ENCODE results near the gene VPS33A. TPM values are rescaled to one million over a fixed set of nuclear protein-coding genes. Genes with fewer than 3 reads are reported as not detected.

Gene VPS33A
- total and polyA plus RNA-seq, 2 of the 13 experiments (the other 11 are each of a cell fraction or from before 2014, with no cell fraction given) = 11.0 to 43.6 TPM

- TF ChIP-seq ZNF703 (CRISPR knock-in tag; IDR thresholded peaks at IDR 0.05; ENCODE audit: borderline replicate concordance) = no peak
Measured at GRCh38 chr12:122250536-122250935, 15.8 kb downstream of the VPS33A start (continued).

GRCh38 chr12:122250047-122250446, 16.2 kb downstream of the VPS33A start:
- no peaks in the 10 kb centered on the region for H3K27me3 ChIP-seq (ENCODE audit: control insufficient read depth in 1 of 2, insufficient read depth in 2 of 2, low read length in 2 of 2)
- no peaks in the 10 kb centered on the region for H4K20me1 ChIP-seq (ENCODE audit: insufficient read depth, low read length)
- in situ Hi-C loops (cut with HindIII; ENCODE audit: extremely low pct_ligation_motif_present, low pct_unique_long_range_greater_than_20kb) = no loop called here
- POLR2A ChIA-PET = no interaction called here
- no peak for DNase-seq (ENCODE audit: low spot score)
- H3K9ac ChIP-seq (ENCODE audit: insufficient read depth, low read depth, low read length) = no peak overlapping the region
- no peak overlapping the region for H3K4me3 ChIP-seq (replicated peaks in 1 of 3; ENCODE audit: insufficient read depth in 1 of 3, low read depth in 2 of 3, low read length in 3 of 3)
- TF ChIP-seq ZNF710 (CRISPR knock-in tag; IDR thresholded peaks at IDR 0.05; ENCODE audit: borderline replicate concordance) = no peak
- TF ChIP-seq SP5 (CRISPR knock-in tag; IDR thresholded peaks at IDR 0.05; ENCODE audit: borderline replicate concordance, low read depth) = no peak
- no peak for TF ChIP-seq ZEB1 (IDR thresholded peaks at IDR 0.05; ENCODE audit: insufficient replicate concordance, low read depth)
- TF ChIP-seq REPIN1 (CRISPR knock-in tag; IDR thresholded peaks at IDR 0.05; ENCODE audit: borderline replicate concordance, low read depth) = no peak
- no peak for TF ChIP-seq ZNF772 (CRISPR knock-in tag; IDR thresholded peaks at IDR 0.05)
- TF ChIP-seq ZMAT3 (CRISPR knock-in tag; conservative IDR thresholded peaks at IDR 0.05) = no peak
- TF ChIP-seq NCOA1 (CRISPR knock-in tag; IDR thresholded peaks at IDR 0.05) = no peak
- no peak for TF ChIP-seq ZNF709 (CRISPR knock-in tag; IDR thresholded peaks at IDR 0.05)
- no peak for TF ChIP-seq ZSCAN30 (CRISPR knock-in tag; IDR thresholded peaks at IDR 0.05)
- TF ChIP-seq PHB2 (IDR thresholded peaks at IDR 0.05; ENCODE audit: partially characterized antibody) = no peak
- no peak for TF ChIP-seq SNAPC2 (CRISPR knock-in tag; IDR thresholded peaks at IDR 0.05)
- TF ChIP-seq PAXIP1 (CRISPR knock-in tag; conservative IDR thresholded peaks at IDR 0.05) = no peak
- intact Hi-C loops (cut with micrococcal nuclease; ENCODE audit: unreplicated experiment) = no loop called here
- no peak overlapping the region for H3K27ac ChIP-seq (ENCODE audit: extremely low read length, insufficient read depth, low read length)
- ATAC-seq = no peak
- CTCF ChIA-PET (ENCODE audit: low intra/inter-chr PET ratio, low total read pairs) = no interaction called here
- H3K4me2 ChIP-seq (ENCODE audit: low read depth, low read length) = no peak overlapping the region
- BruUV-seq (replicated peaks) = no TSS peak
- H3K36me3 ChIP-seq (replicated peaks in 1 of 2; ENCODE audit: control insufficient read depth in 1 of 2, insufficient read depth in 2 of 2, low read length in 2 of 2) = peaks cover 2 to 29% of the 10 kb centered on the region in 2 experiments; a peak in 3 of 5 replicates
- no peaks in the 10 kb centered on the region for H3K4me1 ChIP-seq (ENCODE audit: insufficient read depth, low read length)
- 92% methylated on average over 6 of the region's 6 CpGs for WGBS (ENCODE audit: low lambda C conversion rate)
- H2AFZ ChIP-seq (ENCODE audit: low read length) = no peak overlapping the region
- FAIRE-seq = no peak
- no peaks in the 10 kb centered on the region for H3K79me2 ChIP-seq (ENCODE audit: insufficient read depth, low read length)
- H3K9me3 ChIP-seq (ENCODE audit: low read length) = no peaks in the 10 kb centered on the region

All from HepG2 (cell line).